ENCODE data around the gene VPS18. TPM values are rescaled to one million over a fixed set of nuclear protein-coding genes. Genes with fewer than 3 reads are reported as not detected.

VPS18 gene
- total RNA-seq (ENCODE audit: unreplicated experiment) = 33.5 TPM
- long read RNA-seq, partial matches to known transcripts = 4 of 8 reads
- long read RNA-seq, other reads (novel, unspliced or antisense) = 3 of 8 reads

DNA sequence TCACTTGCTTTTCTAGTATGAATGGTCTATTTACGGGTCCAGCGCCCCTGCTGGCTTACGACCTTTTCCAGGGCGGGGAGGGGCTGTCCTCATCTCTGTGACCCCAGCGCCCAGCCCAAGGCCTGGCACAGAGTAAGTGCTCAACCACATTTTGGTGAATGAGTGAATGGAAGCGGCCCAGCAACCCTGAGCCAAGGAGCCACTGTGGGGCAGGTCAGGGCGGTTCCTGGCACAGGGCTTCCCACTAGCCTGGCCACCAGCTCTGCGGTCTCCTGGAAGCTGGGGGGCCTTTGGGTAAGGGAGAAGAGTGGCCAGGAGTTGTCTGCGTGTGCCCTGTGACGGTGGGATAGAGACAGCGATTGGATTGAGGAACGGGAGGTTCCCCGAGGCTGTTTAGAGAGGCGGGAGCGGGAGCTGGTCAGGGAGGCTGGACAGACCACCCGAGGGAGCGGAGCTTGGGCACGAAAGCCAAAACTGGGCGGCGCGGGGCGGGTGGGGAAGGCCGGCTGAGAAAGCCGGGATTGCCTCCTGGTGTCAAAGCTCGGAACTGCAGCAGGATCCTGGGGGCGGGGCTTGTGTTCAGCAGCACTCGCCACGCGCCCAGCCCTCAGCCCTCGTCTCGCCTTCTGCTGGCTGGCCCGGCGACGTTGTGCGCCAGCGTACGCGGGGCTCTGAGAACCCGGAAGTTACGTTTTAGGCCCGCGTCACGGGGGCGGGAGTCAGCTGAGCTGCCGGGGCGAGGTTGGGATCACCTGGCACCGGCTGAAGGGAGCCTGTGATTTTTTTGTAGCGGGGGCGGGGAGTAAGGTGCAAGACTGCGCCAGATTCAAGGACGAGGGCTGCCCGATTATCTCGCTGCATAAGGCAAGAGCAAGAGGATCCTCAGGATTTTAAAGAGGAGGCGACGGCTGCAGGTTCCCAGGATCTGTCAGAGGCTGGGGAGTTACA is at the start of gene VPS18:
Gene VPS18 (plus strand): TSS at position 718 of the 948 bp plus-strand sequence. CDS start 319 bp downstream, outside the sequence.
- H3K4me3 Mint-ChIP-seq (ENCODE audit: unreplicated experiment) = peak within 1 kb of the TSS; percentile 97
- H3K9me3 Mint-ChIP-seq (ENCODE audit: unreplicated experiment) = no peaks in the 10 kb centered on the region
- peak; percentile 100 for DNase-seq
- H3K27me3 Mint-ChIP-seq (ENCODE audit: unreplicated experiment) = peaks cover 11% of the 10 kb centered on the region
- peaks cover 3% of the 10 kb centered on the region for H3K4me1 Mint-ChIP-seq (ENCODE audit: low read depth, unreplicated experiment)
- no peaks in the 10 kb centered on the region for H3K36me3 Mint-ChIP-seq (ENCODE audit: unreplicated experiment)
- peak within 1 kb of the TSS; percentile 94 for H3K27ac Mint-ChIP-seq (ENCODE audit: unreplicated experiment)
- TF ChIP-seq, protein P1, sequence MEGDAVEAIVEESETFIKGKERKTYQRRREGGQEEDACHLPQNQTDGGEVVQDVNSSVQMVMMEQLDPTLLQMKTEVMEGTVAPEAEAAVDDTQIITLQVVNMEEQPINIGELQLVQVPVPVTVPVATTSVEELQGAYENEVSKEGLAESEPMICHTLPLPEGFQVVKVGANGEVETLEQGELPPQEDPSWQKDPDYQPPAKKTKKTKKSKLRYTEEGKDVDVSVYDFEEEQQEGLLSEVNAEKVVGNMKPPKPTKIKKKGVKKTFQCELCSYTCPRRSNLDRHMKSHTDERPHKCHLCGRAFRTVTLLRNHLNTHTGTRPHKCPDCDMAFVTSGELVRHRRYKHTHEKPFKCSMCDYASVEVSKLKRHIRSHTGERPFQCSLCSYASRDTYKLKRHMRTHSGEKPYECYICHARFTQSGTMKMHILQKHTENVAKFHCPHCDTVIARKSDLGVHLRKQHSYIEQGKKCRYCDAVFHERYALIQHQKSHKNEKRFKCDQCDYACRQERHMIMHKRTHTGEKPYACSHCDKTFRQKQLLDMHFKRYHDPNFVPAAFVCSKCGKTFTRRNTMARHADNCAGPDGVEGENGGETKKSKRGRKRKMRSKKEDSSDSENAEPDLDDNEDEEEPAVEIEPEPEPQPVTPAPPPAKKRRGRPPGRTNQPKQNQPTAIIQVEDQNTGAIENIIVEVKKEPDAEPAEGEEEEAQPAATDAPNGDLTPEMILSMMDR (IDR thresholded peaks at IDR 0.05; ENCODE audit: partially characterized antibody, unreplicated experiment) = peak; percentile 98

DNA sequence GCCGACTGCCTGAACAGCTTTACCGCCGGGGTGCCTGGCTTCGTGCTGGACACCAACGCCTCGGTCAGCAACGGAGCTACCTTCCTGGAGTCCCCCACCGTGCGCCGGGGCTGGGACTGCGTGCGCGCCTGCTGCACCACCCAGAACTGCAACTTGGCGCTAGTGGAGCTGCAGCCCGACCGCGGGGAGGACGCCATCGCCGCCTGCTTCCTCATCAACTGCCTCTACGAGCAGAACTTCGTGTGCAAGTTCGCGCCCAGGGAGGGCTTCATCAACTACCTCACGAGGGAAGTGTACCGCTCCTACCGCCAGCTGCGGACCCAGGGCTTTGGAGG is 49.6 kb upstream of the VPS18 start:
- peak; percentile 52 for DNase-seq

GRCh38 chr15:40845036-40845435 is 49.2 kb upstream of the VPS18 start:
- no peak for DNase-seq
- Mint-ChIP-seq H3K36me3 (ENCODE audit: unreplicated experiment) (no peaks in the 10 kb centered on the region), H3K27ac (ENCODE audit: unreplicated experiment) (no peak overlapping the region), H3K27me3 (ENCODE audit: unreplicated experiment) (peaks cover 18% of the 10 kb centered on the region), H3K4me3 (ENCODE audit: unreplicated experiment) (peak overlapping the region; percentile 84), H3K4me1 (ENCODE audit: low read depth, unreplicated experiment) (peaks cover 12% of the 10 kb centered on the region), H3K9me3 (ENCODE audit: unreplicated experiment) (peaks cover 3% of the 10 kb centered on the region)
- TF ChIP-seq, protein P1 (IDR thresholded peaks at IDR 0.05; ENCODE audit: partially characterized antibody, unreplicated experiment) = no peak

More for the DNA sequence above, 49.6 kb upstream of the VPS18 start:
- peak overlapping the region; percentile 84 for H3K4me3 Mint-ChIP-seq (ENCODE audit: unreplicated experiment)
- H3K27ac Mint-ChIP-seq (ENCODE audit: unreplicated experiment) = no peak overlapping the region
- peaks cover 12% of the 10 kb centered on the region for H3K4me1 Mint-ChIP-seq (ENCODE audit: low read depth, unreplicated experiment)
- peaks cover 18% of the 10 kb centered on the region for H3K27me3 Mint-ChIP-seq (ENCODE audit: unreplicated experiment)
- H3K36me3 Mint-ChIP-seq (ENCODE audit: unreplicated experiment) = no peaks in the 10 kb centered on the region
- H3K9me3 Mint-ChIP-seq (ENCODE audit: unreplicated experiment) = peaks cover 3% of the 10 kb centered on the region
- TF ChIP-seq, protein P1 (IDR thresholded peaks at IDR 0.05; ENCODE audit: partially characterized antibody, unreplicated experiment) = no peak

- no peaks in the 10 kb centered on the region for H3K36me3 Mint-ChIP-seq (ENCODE audit: unreplicated experiment)
- peaks cover 18% of the 10 kb centered on the region for H3K27me3 Mint-ChIP-seq (ENCODE audit: unreplicated experiment)
- H3K4me1 Mint-ChIP-seq (ENCODE audit: low read depth, unreplicated experiment) = peaks cover 14% of the 10 kb centered on the region
- H3K4me3 Mint-ChIP-seq (ENCODE audit: unreplicated experiment) = peak overlapping the region; percentile 38
- H3K9me3 Mint-ChIP-seq (ENCODE audit: unreplicated experiment) = peaks cover 3% of the 10 kb centered on the region
- DNase-seq = no peak
- H3K27ac Mint-ChIP-seq (ENCODE audit: unreplicated experiment) = peak overlapping the region; percentile 48
- TF ChIP-seq, protein P1 (IDR thresholded peaks at IDR 0.05; ENCODE audit: partially characterized antibody, unreplicated experiment) = no peak
Measured at GRCh38 chr15:40845511-40846284, 48.6 kb upstream of the VPS18 start.
